CD4-positive, alpha-beta T cell (primary cell): ENCODE measurements around the gene EDAR. TPM values are rescaled to one million over a fixed set of nuclear protein-coding genes. Genes with fewer than 3 reads are reported as not detected.

Experiments
- ATAC-seq: fragments of 200-7000 bp; cut with Tn5 transposase; one replicate; pipeline ENCODE4 v1.10.0; 2022; ENCODE audit warnings: mild to moderate bottlenecking; ENCODE audit not compliant: poor library complexity
- CTCF ChIA-PET: fragments of 350-600 bp; sonication (Branson Sonifier 250); formaldehyde crosslinking; loops from one replicate; lab custom pipeline; 2021; ENCODE audit warnings: antibody characterized with exemption, inconsistent platforms; lab: Charles Lee
- POLR2A ChIA-PET: fragments of 350-600 bp; sonication (Branson Sonifier 250); formaldehyde crosslinking; loops from one replicate; lab custom pipeline; 2021; ENCODE audit warnings: antibody characterized with exemption, inconsistent platforms; lab: Charles Lee
- DNase-seq, 14 experiments: peaks; one replicate each; pipeline ENCODE4 v3.0.0-alpha.2; 2013 to 2020; ENCODE audit warnings: mixed read lengths in 2 of 14
- H3K27ac ChIP-seq, 2 donors: one replicate each; pipeline versions ENCODE4 v1.5.1 to v1.7.0; 2013; ENCODE audit warnings: low read length in 2 of 2, low read depth in 1 of 2, mild to moderate bottlenecking in 1 of 2
- H3K27me3 ChIP-seq, 2 experiments: 1 replicate in 1 of 2; 2 replicates in 1 of 2; pipeline versions ENCODE4 v1.6.1 to v1.7.0; 2013; ENCODE audit warnings: low read length in 2 of 2, control low read depth in 1 of 2, mild to moderate bottlenecking in 1 of 2, moderate library complexity in 1 of 2; ENCODE audit not compliant: insufficient read depth in 2 of 2, control insufficient read depth in 1 of 2
- H3K36me3 ChIP-seq: one replicate; pipeline ENCODE4 v1.6.1; 2013; ENCODE audit warnings: low read length, control low read depth; ENCODE audit not compliant: insufficient read depth
- H3K4me1 ChIP-seq: one replicate; pipeline ENCODE4 v1.6.1; 2013; ENCODE audit warnings: low read length, control low read depth; ENCODE audit not compliant: insufficient read depth
- H3K4me3 ChIP-seq: one replicate; pipeline ENCODE4 v1.5.1; 2013; ENCODE audit warnings: mild to moderate bottlenecking, low read length, moderate library complexity
- H3K9me3 ChIP-seq, 2 experiments: 1 replicate in 1 of 2; 2 replicates in 1 of 2; pipeline versions ENCODE4 v1.6.1 to v1.7.0; 2013; ENCODE audit warnings: low read length in 2 of 2, mild to moderate bottlenecking in 2 of 2, control low read depth in 1 of 2, moderate library complexity in 1 of 2; ENCODE audit not compliant: control insufficient read depth in 1 of 2, insufficient read depth in 1 of 2
- H3K27ac Mint-ChIP-seq: one replicate; pipeline ENCODE4 v1.8.0; 2020; ENCODE audit warnings: mixed read lengths
- H3K27me3 Mint-ChIP-seq: one replicate; pipeline ENCODE4 v1.8.0; 2021; ENCODE audit warnings: mixed read lengths
- H3K36me3 Mint-ChIP-seq: one replicate; pipeline ENCODE4 v1.8.0; 2021; ENCODE audit warnings: low read depth, mixed read lengths
- H3K4me1 Mint-ChIP-seq: one replicate; pipeline ENCODE4 v1.8.0; 2021; ENCODE audit warnings: low read depth, mixed read lengths
- H3K4me3 Mint-ChIP-seq: one replicate; pipeline ENCODE4 v1.8.0; 2020; ENCODE audit warnings: mild to moderate bottlenecking, mixed read lengths
- H3K9me3 Mint-ChIP-seq: one replicate; pipeline ENCODE4 v1.8.0; 2020; ENCODE audit warnings: mixed read lengths
- intact Hi-C, 2 experiments: fragments of 100-400 bp; cut with DNase I in 1 of 2; cut with micrococcal nuclease in 1 of 2; formaldehyde crosslinking; loops; one replicate each; pipeline versions ENCODE4 v1.15.1 to v1.9.0; 2023 to 2025; cut with DNase I, micrococcal nuclease
- total RNA-seq, 174 experiments: library from RNA in 2 of 174; stranded (reverse) in 2 of 174; gene quantifications; one replicate each; pipeline ENCODE4 v1.2.3 and lab custom pipeline; 2021 to 2026
- TF ChIP-seq, protein P1 (sequence below): fragments of 200-600 bp; IDR thresholded peaks from one replicate; pipeline ENCODE4 v1.8.0; 2022; ENCODE audit warnings: antibody characterized with exemption, mild to moderate bottlenecking

EDAR gene
- total RNA-seq, 2 experiments from 2014 or later = 9.4 to 10.3 TPM

- Mint-ChIP-seq H3K27me3 (no peaks in the 10 kb centered on the region), H3K36me3 (peaks cover 21% of the 10 kb centered on the region), H3K4me1 (peaks cover 39% of the 10 kb centered on the region), H3K4me3 (no peak overlapping the region), H3K27ac (no peak overlapping the region), H3K9me3 (no peaks in the 10 kb centered on the region)
- intact Hi-C loops = no loop called here
- ATAC-seq (no peak), DNase-seq (no peak)
- Histone ChIP-seq H3K4me3 (no peak overlapping the region), H3K9me3 (no peaks in the 10 kb centered on the region), H3K27ac (no peak overlapping the region), H3K4me1 (peaks cover 14% of the 10 kb centered on the region), H3K27me3 (no peaks in the 10 kb centered on the region), H3K36me3 (no peaks in the 10 kb centered on the region)
- CTCF ChIA-PET = no interaction called here
- POLR2A ChIA-PET = no interaction called here
- TF ChIP-seq, protein P1, sequence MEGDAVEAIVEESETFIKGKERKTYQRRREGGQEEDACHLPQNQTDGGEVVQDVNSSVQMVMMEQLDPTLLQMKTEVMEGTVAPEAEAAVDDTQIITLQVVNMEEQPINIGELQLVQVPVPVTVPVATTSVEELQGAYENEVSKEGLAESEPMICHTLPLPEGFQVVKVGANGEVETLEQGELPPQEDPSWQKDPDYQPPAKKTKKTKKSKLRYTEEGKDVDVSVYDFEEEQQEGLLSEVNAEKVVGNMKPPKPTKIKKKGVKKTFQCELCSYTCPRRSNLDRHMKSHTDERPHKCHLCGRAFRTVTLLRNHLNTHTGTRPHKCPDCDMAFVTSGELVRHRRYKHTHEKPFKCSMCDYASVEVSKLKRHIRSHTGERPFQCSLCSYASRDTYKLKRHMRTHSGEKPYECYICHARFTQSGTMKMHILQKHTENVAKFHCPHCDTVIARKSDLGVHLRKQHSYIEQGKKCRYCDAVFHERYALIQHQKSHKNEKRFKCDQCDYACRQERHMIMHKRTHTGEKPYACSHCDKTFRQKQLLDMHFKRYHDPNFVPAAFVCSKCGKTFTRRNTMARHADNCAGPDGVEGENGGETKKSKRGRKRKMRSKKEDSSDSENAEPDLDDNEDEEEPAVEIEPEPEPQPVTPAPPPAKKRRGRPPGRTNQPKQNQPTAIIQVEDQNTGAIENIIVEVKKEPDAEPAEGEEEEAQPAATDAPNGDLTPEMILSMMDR = no peak
Measured at GRCh38 chr2:108933691-108934117, 55.3 kb downstream of the EDAR start.

DNA sequence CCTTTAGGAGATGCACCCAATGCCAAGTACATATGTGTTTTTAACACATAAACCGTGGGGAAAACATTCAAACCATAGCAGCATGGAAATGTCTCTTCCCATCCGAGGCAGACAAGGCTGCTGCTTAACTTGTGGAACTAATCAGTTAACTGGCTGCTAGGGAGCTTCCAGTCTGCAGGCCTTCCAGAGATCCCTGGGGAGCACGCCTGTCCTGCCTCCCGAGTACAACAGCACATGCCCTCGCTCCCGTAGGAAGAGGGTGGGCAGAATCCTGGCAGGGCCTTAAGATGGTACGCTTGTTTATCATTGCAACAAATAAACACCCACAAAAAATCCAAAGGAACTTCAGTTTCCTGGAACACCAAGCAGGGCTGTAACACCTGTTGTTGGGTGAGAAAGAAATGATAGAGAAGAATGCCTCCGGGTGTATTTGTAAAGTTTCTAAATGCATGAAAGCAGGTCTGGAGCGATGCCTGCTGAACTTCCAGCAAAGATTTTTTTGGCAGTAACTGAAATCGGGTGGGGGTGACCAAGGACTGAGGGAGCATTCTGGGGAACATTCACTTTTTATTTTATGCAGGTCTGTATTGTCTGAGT, 56.2 kb downstream of the EDAR start:
- Histone ChIP-seq H3K36me3 (no peaks in the 10 kb centered on the region), H3K27me3 (no peaks in the 10 kb centered on the region), H3K4me1 (peaks cover 13% of the 10 kb centered on the region), H3K27ac (no peak overlapping the region), H3K9me3 (no peaks in the 10 kb centered on the region), H3K4me3 (no peak overlapping the region)
- no peaks in the 10 kb centered on the region for H3K27me3 Mint-ChIP-seq
- CTCF ChIA-PET = no interaction called here
- TF ChIP-seq, protein P1 = no peak
- no peak for ATAC-seq
- no peak overlapping the region for H3K4me3 Mint-ChIP-seq
- H3K27ac Mint-ChIP-seq = no peak overlapping the region
- H3K36me3 Mint-ChIP-seq = peaks cover 30% of the 10 kb centered on the region
- no peaks in the 10 kb centered on the region for H3K9me3 Mint-ChIP-seq
- H3K4me1 Mint-ChIP-seq = peaks cover 36% of the 10 kb centered on the region
- POLR2A ChIA-PET = interaction anchor here (0.7 kb wide), 1 partner anchor 9 kb away, joined by 3 read pairs; no protein-coding TSS in a partner anchor
- DNase-seq = no peak
- intact Hi-C loops = no loop called here

DNA sequence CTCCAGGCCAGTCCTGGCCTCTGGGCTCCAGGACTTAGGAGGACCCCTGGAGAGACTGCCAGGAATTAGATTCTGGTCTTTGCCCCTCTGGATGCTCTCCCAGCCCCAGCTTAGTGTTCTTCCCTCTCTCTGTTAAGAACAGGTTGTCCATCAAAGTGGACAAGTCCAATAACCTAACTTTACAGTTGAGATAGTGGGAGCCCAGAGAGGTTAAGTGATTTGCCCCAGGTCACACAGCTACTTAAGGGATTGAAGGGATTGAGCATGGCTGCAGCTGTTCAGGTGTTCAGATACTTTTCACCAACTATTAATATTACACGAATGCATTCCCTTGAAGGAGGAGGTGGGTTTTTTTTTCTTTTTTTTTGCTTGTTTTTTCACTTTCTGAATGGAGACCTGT, 57.6 kb downstream of the EDAR start:
- Histone ChIP-seq H3K4me3 (no peak overlapping the region), H3K9me3 (no peaks in the 10 kb centered on the region), H3K27ac (no peak overlapping the region), H3K4me1 (peaks cover 6% of the 10 kb centered on the region), H3K36me3 (no peaks in the 10 kb centered on the region), H3K27me3 (no peaks in the 10 kb centered on the region)
- H3K27me3 Mint-ChIP-seq = no peaks in the 10 kb centered on the region
- ChIA-PET POLR2A (no interaction called here), CTCF (no interaction called here)
- TF ChIP-seq, protein P1 = no peak
- ATAC-seq (no peak), DNase-seq (no peak)
- H3K36me3 Mint-ChIP-seq = peaks cover 43% of the 10 kb centered on the region
- intact Hi-C loops = no loop called here
- peak overlapping the region; percentile 61 for H3K27ac Mint-ChIP-seq
- peaks cover 28% of the 10 kb centered on the region for H3K4me1 Mint-ChIP-seq
- no peaks in the 10 kb centered on the region for H3K9me3 Mint-ChIP-seq
- H3K4me3 Mint-ChIP-seq = no peak overlapping the region
